ENCODE measurements around the gene ORC5.
A peak's percentile ranks its signal among the peaks of the same experiment; 100 is the strongest.

The ORC5 gene

GRCh38 chr7:104225451-104225850 lies 17.6 kb upstream of the ORC5 start:
- no peak overlapping the region for H3K4me3 ChIP-seq (ENCODE audit: low read depth, low read length)
- TF ChIP-seq CTCF (IDR thresholded peaks at IDR 0.05; ENCODE audit: low read depth, low read length, missing control alignments) = no peak

GRCh38 chr7:104217620-104218019 lies 9.8 kb upstream of the ORC5 start:
- H3K4me3 ChIP-seq (ENCODE audit: low read depth, low read length) = no peak overlapping the region
- TF ChIP-seq CTCF (IDR thresholded peaks at IDR 0.05; ENCODE audit: low read depth, low read length, missing control alignments) = no peak
- no peak for DNase-seq (ENCODE audit: low read depth)

More at GRCh38 chr7:104225451-104225850, 17.6 kb upstream of the ORC5 start:
- no peak for DNase-seq (ENCODE audit: low read depth)

- DNase-seq (ENCODE audit: low read depth) = no peak
- TF ChIP-seq CTCF (IDR thresholded peaks at IDR 0.05; ENCODE audit: low read depth, low read length, missing control alignments) = no peak
- H3K4me3 ChIP-seq (ENCODE audit: low read depth, low read length) = no peak overlapping the region
Observed at GRCh38 chr7:104209063-104209462, 1.2 kb upstream of the ORC5 start.

- DNase-seq (ENCODE audit: low read depth) = no peak
- peak overlapping the region; percentile 78 for H3K4me3 ChIP-seq (ENCODE audit: low read depth, low read length)
- no peak for TF ChIP-seq CTCF (IDR thresholded peaks at IDR 0.05; ENCODE audit: low read depth, low read length, missing control alignments)
Observed at GRCh38 chr7:104208421-104208780, 588 bp upstream of the ORC5 start.

GRCh38 chr7:104207348-104207730 lies 474 bp downstream of the ORC5 start:
- TF ChIP-seq CTCF (IDR thresholded peaks at IDR 0.05; ENCODE audit: low read depth, low read length, missing control alignments) = no peak
- DNase-seq (ENCODE audit: low read depth) = no peak
- H3K4me3 ChIP-seq (ENCODE audit: low read depth, low read length) = peak overlapping the region; percentile 78

- peak overlapping the region; percentile 78 for H3K4me3 ChIP-seq (ENCODE audit: low read depth, low read length)
- DNase-seq (ENCODE audit: low read depth) = no peak
- no peak for TF ChIP-seq CTCF (IDR thresholded peaks at IDR 0.05; ENCODE audit: low read depth, low read length, missing control alignments)
Observed at GRCh38 chr7:104206841-104207240, 972 bp downstream of the ORC5 start.

- no peak for TF ChIP-seq CTCF (IDR thresholded peaks at IDR 0.05; ENCODE audit: low read depth, low read length, missing control alignments)
- DNase-seq (ENCODE audit: low read depth) = no peak
- no peak overlapping the region for H3K4me3 ChIP-seq (ENCODE audit: low read depth, low read length)
Observed at GRCh38 chr7:104198673-104199278, 9.0 kb downstream of the ORC5 start.

Measured in GM12864 (cell line).